HG03060 (cell line): ENCODE data around the gene TCP10L.
"Not testable (repeated sequence)": the region's sequence is repeated elsewhere in the genome, so short reads cannot be mapped to it uniquely, and the experiment has no call there.

Experiments used
- ATAC-seq: cut with Tn5 transposase; IDR thresholded peaks from one replicate; pipeline ENCODE4 v1.9.1; 2021; ENCODE audit warnings: low read depth, moderate number of reproducible peaks; ENCODE audit not compliant: unreplicated experiment

Gene TCP10L

DNA sequence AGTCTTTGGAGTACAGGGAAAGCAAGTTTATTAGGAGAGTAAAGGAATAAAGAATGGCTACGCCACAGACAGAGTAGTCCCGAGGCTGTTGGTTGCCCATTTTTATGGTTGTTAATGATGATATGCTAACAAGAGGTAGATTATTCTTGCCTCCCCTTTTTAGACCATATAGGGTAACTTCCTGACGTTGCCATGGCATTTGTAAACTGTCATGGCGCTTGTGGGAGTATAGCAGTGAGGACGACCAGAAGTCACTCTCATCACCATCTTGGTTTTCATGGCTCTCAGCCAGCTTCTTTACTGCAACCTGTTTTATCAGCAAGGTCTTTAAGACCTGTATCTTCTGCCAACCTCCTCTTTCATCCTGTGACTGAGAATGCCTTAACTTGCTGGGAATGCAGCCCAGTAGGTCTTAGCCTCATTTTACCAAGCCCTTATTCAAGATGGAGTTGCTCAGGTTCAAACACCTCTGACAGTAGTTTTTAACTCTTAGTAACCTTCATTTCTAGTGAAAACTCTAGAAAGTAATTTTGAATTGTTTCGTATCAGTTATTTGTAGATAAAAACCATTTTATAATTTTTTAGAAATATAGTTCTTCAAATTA is 26.2 kb downstream of the TCP10L start:
- no peak for ATAC-seq

DNA sequence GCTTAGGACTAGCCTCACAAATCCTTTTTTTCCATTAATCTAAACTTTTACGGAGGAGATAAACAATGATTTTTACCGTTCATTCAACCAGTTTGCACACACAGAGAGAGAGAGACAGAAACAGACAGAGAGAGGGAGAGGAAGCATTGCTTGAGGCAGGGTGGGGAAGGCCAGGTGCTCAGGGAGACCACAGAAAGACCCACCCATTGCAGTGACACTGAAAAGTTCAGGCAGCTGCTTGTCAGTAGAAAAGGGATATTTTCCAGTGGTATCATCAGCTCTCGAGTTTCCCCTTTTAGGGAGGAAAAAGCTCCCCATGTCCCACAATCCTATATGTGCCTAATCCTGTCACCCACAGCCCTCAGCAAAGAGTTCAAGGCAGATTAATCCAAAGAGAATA is 27.2 kb downstream of the TCP10L start:
- no peak for ATAC-seq

DNA sequence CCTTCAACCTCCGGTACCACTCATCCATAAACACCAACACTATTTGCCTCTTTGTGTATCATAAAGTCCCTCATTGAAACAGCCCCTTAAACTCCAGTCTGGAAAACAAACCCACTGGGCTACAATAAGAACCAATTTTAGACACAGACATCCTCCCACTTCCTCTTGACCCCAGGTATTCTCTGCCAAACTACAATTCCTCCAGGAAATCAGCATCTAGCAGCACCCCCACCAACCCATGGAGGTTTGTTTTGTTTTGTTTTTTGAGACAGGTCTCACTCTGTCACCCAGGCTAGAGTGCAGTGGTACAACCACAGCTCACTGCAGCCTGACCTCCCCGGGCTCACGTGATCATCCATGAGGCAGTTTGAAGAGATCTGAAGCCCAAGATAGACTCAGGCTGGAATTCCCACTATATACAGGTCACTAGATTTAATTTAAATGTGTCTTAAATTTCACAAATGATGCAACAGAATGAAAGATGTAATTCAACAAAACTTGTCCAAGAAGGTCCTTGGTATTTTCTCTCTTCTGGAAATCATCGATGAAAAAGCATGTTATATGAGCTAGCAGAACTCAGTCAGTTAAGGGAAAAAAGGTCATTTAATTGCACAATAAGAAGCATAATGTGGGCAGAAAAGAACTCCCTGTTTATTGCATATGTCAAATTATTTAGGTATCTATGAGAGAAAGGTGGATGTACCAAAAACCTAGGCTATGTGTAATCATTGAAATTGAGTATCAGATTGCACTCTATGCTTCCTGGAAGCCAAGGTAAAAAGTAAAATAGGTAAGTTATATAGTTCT is 30.3 kb downstream of the TCP10L start:
- no peak for ATAC-seq

DNA sequence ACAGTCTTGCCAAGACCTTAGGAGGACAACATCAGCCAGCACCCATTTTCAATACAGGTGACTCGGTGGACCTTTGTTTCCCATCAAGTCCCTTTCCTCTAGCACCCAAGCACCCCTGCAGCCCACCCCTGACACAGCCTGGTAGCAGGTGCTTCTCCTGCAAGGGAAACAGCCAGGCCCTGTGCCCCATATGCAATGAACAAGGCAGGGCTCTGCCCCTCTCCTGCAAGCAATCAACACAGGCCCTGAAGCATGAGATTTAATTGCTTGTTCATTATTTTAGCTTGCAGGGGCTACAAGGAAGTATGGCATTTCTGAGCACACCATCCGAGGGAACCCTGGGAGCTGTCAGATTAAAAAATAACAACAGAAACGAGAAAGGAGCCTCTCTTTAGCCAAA is 35.4 kb downstream of the TCP10L start:
- ATAC-seq: no peak

DNA sequence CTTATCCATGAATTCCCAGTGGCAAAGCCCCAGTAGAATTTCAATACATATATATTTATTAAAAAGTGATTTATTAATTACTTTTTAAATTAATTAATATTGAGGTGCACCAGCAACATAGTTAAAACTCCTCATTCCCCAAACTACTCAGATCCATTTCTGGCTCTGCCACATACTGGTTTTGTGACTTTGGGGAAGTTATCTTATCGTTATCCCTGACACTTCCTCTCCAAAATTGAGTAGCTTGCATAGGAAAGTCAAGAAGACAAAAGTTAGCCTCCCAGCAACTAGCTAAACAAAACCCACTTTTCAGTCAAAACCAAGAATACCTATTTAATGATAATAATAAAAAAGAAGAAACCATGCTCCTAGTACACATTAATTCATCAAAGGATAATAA is 35.9 kb downstream of the TCP10L start:
- no peak for ATAC-seq

DNA sequence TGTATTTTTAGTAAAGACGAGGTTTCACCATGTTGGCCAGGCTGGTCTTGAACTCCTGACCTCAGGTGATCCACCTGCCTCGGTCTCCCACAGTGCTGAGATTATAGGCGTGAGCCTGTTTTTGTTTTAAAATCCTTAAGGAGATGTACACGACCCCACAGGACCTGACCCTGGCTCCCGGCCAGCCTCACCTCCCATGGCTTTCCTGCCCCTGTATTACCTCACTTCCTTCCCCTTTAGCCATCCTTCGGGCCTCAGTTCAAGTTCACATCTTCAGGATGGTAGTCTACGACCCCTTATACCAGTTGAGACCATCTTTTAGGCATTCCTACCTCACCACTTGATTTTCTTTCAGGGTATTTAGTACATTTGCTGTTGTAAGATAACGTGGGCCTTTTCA is 36.3 kb downstream of the TCP10L start:
- ATAC-seq: no peak

DNA sequence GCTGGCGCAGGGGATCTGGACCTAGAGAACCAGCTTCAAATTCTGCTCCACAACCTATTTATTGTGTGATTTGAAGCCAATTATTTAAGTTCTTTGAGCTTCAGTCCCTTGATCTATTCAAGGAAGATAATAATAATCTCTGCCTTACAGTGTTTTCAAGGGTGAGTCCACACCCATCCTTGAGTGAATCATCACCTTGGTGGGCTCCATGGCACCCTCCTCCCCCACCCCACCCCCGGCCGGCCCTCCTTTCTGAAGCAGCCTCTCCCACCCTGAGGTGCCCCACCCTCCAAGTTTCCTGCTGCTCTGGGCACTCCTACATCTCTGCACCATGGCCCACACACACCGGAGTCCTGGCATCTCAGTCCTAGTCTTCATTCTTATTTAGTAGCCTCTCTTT is 38.3 kb downstream of the TCP10L start:
- no peak for ATAC-seq

DNA sequence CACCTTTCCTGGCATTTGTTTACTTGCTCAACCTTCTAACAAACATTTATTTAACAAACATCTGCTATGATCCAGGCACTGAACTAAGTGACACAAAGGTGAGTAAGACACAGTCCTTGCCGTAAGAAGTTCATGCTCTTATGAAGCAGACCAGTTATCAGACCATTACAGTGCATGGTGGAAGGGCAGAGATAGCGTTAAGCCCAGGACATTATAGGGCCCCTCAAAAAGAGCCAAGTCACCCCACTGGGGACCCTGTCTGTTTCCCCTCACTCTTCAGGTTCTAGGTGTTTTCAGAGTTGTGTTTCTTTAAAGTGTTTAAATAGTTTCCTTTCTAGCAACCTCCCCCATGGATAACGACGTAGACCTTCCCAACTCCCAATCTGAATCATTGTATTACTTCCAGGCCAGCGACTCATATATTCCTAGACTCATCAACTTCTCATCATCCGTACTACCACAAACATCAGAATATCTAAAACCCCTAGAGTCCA is 39.3 kb downstream of the TCP10L start:
- ATAC-seq: no peak

DNA sequence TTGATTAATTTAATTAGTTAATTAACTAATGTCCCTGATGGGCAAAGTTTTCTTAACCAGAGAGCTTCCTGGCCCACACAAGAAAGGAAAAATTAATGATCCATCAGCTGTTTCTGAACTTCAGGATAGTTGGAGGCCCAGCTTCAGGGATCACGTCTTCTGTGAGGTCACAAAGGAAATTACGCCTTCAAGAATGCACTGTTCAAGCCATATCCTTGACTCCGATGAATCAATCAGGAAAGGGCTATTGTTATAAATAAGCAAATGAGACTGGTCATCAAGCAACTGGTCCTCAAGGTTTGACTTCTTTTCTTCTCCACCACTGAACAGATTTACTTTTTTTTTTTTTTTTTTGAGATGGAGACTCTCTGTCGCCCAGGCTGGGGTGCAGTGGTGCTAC is 40.6 kb downstream of the TCP10L start:
- no peak for ATAC-seq

DNA sequence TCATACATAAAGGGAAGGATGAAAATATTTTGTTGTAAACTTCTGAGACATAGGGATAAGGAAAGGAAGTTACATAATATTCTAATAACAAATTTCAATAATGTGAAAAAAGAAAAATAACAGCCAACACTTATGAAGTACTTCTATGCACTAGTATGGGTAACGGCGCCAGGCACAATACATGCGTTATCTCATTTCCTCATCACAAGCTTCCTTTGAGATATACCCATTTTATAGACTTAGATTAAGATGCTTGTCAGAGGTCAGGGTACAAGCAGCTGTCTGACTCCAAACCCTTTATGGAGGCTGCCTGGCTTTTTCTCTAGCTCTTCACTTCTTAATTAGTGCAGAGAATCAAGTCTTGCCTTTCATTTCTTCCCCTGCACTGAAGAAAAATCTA is 41.3 kb downstream of the TCP10L start:
- ATAC-seq: no peak

DNA sequence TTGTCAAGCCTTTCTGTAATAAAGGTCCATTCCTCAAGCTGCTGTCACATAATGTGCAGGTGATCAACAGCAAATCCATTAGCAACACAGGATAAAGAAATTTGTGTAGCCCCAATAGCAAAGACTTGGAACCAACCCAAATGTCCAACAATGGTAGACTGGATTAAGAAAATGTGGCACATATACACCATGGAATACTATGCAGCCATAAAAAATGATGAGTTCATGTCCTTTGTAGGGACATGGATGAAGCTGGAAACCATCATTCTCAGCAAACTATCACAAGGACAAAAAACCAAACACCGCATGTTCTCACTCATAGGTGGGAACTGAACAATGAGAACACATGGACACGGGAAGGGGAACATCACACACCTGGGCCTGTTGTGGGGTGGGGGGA is 42.3 kb downstream of the TCP10L start:
- ATAC-seq: not testable (repeated sequence)

DNA sequence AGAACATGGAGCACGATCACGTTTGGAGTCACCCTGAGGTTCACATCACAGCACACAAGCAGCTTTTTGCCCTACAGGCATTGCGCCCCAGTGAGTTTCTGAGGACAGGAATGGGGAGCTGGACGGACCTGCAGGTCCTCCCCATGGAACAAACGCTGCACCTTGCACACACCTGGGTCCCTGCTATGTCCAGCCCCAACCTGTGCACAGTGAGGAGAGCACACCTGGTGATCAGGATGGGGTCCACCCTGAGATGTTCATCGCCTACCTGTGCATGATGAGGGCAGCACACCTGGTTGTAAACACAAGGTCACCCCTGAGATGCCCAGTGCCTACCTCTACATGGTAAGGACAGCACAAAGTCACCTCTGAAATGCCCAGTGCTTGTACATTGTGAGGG is 45.9 kb downstream of the TCP10L start:
- no peak for ATAC-seq

DNA sequence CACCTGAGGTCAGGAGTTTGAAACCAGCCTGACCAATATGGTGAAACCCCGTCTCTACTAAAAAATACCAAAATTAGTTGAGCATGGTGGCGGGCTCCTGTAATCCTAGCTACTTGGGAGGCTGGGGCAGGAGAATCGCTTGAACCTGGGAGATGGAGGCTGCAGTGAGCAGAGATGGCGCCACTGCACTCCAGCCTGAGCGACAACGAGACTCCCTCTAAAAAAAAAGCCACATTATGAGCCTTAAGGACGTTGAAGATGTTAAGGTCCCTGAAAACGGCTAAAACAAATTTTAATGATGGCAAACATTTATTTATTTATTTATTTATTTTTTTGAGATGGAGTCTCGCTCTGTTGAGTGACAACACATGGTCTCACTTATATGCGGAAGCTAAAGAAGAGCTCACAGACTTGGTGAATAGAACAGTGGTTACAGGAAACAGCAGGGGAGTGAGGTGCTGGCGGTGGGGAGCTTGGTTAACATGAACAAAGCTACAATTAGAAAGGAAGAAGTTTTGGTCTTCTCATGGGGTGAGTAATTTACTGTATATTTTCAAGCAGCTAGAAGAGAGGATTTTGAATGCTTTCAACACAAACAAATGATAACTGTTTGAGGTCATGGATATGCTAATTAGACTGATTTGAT is 47.1 kb downstream of the TCP10L start:
- no peak for ATAC-seq

DNA sequence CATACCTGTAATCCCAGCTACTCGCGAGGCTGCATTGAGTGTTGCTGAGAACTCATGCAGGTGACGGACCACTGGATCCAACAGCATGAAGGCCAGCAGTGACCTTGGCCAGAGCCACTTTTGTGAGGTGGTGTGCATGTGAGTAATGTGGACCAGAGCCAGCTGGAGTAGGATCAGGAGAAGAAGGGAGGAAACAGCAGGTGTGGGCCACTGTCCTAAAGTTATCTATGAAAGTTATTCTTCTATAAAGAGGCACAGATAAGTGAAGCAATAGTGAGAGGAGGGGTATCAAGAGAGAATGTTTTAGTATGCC is 47.8 kb downstream of the TCP10L start:
- no peak for ATAC-seq

DNA sequence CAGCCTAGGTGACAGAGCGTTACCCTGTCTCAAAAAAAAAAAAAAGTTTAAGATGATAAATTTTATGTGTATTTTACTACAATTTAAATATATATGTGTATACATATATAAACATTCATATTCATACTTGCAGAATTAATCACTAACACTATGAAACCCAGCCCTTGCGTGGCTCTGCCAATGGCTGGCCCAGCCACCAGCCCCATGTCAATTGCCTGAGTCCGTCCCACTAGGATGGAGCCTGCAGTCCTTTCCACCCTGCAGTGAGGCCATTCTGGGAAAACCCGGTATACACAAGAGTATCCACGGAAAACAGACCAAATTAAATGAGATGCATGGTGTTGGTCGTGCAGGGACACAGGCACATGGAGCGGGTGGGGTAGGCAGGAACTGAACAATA is 49.7 kb downstream of the TCP10L start:
- ATAC-seq: no peak

DNA sequence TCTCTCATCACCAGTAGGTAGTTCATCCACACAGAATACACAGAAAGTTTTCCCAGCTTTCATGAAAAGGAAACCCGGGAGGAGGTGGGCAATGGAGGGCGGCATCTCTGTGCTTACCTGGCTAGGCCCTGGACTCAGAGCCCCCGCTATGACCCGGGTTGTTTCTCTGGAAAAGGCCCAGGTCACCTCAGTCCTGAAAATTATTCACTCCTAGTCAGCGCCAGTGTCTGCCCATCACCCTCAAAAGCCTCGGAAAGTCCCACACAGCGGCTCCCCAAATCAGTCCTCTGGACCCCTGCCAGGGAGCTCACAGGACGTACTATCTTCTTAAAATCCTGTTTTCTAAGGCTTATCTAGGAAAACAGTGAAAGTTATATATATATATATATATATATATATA is 51.2 kb downstream of the TCP10L start:
- no peak for ATAC-seq

DNA sequence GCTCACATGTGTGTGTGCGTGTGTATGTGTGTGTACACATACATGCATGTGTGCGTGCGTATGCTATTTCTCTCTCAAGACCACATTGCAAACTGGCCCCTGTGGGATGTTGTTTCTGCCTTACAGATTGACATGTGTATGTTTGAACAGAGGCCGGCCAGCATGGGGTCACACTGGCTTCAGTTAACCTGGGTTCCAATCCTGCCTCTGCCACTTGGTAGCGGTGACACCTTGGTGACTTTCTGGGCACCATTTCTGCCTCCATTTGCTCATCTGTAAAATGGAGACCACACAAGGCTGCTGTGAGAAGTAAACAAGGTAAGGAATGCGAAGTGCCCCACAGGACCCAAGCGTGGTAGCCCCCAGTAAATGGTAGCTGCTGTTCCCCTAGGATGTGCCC is 51.7 kb downstream of the TCP10L start:
- no peak for ATAC-seq

DNA sequence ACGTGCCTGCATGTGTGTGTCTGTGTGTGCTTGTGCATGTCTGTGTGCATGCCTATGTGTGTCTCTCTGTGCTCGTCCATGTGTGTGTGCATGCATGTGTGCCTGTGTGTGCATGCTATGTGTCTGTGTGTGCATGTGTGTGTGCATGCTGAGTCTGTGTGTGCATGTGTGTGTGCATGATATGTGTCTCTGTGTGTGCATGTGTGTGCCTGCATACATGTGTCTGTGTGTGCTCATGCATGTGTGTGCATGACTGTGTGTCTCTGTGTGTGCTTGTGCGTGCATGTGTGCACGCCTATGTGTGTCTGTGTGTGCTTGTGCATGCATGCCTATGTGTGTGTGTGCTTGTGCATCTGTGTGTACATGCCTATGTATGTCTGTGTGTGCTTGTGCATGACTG is 52.3 kb downstream of the TCP10L start:
- no peak for ATAC-seq

DNA sequence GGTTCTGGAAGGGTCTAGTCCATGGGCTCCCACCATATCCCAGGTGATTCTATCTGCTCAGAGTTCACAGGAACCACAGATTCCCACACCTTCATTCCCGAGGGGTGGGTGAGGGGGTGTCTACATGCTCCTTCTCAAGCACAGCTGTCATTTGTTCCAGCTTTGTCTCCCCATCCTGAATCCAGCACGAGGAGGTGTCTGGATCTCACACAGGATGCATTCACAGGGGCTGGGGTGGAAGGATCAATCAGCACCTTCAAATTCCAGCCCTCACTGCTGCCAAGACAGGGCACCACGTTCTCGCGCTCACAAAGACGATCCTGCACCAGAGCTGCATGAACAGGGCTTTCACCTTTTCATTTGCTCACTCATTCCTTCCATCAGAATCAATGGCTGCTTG is 52.7 kb downstream of the TCP10L start:
- no peak for ATAC-seq

DNA sequence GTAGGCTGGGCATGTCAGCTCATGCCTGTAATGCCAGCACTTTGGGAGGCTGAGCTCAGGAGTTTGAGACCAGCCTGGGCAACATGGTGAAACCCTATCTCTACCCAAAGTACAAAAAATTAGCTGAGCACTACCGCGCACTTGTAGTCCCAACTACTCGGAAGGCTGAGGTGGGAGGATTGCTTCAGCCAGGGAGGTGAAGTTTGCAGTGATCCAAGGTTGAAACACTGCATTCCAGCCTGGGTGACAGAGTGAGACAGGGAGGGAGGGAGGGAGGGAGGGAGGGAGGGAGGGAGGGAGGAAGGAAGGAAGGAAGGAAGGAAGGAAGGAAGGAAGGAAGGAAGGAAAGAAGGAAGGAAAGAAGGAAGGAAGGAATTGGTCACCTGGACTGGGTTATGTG is 53.8 kb downstream of the TCP10L start:
- ATAC-seq: not testable (repeated sequence)

DNA sequence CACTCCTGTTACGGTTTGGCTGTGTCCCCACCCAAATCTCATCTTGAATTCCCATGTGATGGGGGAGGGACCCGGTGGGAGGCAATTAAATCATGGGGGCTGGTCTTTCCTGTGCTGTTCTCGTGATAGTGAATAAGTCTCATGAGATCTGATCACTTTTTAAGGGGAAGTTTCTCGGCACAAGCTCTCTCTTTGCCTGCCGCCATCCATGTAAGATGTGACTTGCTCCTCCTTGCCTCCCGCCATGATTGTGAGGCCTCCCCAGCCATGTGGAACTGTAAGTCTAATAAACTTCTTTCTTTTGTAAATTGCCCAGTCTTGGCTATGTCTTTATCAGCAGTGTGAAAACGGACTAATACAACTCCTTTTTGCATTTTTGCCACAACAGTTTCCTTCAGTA is 54.5 kb downstream of the TCP10L start:
- not testable (repeated sequence) for ATAC-seq

DNA sequence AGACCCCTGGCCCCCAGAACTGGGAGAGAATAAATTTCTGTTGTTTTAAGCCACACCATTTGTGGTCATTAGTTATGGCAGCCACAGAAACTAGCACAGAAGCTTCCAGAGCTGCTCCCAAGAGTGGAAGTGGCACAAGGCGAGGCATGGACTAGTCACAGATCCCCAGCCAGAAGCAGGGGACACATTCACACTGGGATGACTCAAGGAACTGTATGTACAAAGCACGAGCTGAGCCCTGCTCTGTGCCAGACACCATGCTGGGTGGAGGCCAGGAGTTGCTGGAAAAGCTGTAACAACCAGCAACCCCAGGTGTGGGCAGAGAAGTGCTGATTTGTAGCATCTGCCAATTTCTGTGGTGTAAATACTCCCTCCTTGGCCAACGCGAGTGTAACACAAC is 55.6 kb downstream of the TCP10L start:
- no peak for ATAC-seq
